HUES48 (cell line): ENCODE measurements around the gene CHAT.

Experiments used
- H3K27ac ChIP-seq: one replicate; pipeline ENCODE4 v1.7.0; 2013; ENCODE audit warnings: low read depth, low read length, inconsistent platforms
- H3K27me3 ChIP-seq: 2 replicates; pipeline ENCODE4 v1.6.1; 2013; ENCODE audit warnings: mild to moderate bottlenecking, low read length; ENCODE audit not compliant: control insufficient read depth, insufficient read depth
- H3K36me3 ChIP-seq: 2 replicates; pipeline ENCODE4 v1.6.1; 2013; ENCODE audit warnings: low read length; ENCODE audit not compliant: control insufficient read depth, insufficient read depth
- H3K4me1 ChIP-seq: 2 replicates; pipeline ENCODE4 v1.6.1; 2013; ENCODE audit warnings: mild to moderate bottlenecking, low read length; ENCODE audit not compliant: control insufficient read depth, insufficient read depth
- H3K4me3 ChIP-seq: 2 replicates; pipeline ENCODE4 v1.5.1; 2013; ENCODE audit warnings: mild to moderate bottlenecking, low read depth, low read length
- H3K9ac ChIP-seq: 2 replicates; pipeline ENCODE4 v1.6.1; 2013; ENCODE audit warnings: mild to moderate bottlenecking, low read depth, low read length, moderate library complexity
- H3K9me3 ChIP-seq: 2 replicates; pipeline ENCODE4 v1.6.1; 2013; ENCODE audit warnings: low read length; ENCODE audit not compliant: control insufficient read depth, insufficient read depth

CHAT gene

DNA sequence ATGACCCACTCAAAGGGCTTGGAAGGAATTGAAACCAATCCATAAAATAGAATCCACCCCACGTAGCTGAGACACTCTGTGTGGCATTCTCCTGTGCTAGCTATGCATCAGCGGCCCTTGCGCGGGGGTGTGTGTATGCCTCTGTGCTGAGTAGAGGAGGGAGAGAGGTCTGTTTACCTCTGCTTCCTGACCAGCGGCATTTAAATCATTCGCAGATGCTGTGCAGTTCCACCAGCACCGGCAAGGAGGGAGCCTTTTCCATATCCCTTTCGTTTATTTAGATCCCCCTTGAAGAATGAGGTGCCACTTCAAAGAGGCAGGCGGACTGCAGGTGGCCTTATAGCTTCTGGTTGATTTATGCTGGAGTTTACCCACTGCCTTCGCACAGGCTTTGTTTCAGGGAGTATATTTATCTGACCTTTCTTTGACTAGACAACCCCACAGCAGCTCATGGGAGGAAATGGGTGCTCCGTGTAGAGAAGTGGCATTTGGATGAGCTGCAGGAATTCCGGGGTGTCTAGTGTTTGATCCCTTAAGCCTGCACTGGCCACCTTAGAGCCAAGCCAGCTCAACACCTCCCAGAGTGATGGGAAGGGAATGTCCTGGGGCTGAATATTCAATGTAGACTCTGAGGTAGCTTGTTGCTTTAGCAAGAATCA, 77.0 kb downstream of the CHAT start:
- Histone ChIP-seq H3K36me3 (no peaks in the 10 kb centered on the region), H3K4me3 (peak overlapping the region; percentile 45), H3K27ac (no peak overlapping the region), H3K9me3 (peaks cover 10% of the 10 kb centered on the region; the same call in 1 of the 2 replicates), H3K4me1 (peaks cover 39% of the 10 kb centered on the region), H3K27me3 (peaks cover 88% of the 10 kb centered on the region), H3K9ac (no peak overlapping the region)

GRCh38 chr10:49691588-49691987, 77.8 kb downstream of the CHAT start:
- Histone ChIP-seq H3K9ac (no peak overlapping the region), H3K9me3 (peaks cover 10% of the 10 kb centered on the region; the same call in 1 of the 2 replicates), H3K27ac (no peak overlapping the region), H3K4me1 (peaks cover 39% of the 10 kb centered on the region), H3K36me3 (no peaks in the 10 kb centered on the region), H3K4me3 (no peak overlapping the region), H3K27me3 (peaks cover 94% of the 10 kb centered on the region)

GRCh38 chr10:49694466-49694865, 80.6 kb downstream of the CHAT start:
- Histone ChIP-seq H3K36me3 (no peaks in the 10 kb centered on the region), H3K27me3 (peaks cover 67% of the 10 kb centered on the region), H3K27ac (no peak overlapping the region), H3K9ac (no peak overlapping the region), H3K9me3 (no peaks in the 10 kb centered on the region), H3K4me3 (no peak overlapping the region), H3K4me1 (peaks cover 24% of the 10 kb centered on the region)

DNA sequence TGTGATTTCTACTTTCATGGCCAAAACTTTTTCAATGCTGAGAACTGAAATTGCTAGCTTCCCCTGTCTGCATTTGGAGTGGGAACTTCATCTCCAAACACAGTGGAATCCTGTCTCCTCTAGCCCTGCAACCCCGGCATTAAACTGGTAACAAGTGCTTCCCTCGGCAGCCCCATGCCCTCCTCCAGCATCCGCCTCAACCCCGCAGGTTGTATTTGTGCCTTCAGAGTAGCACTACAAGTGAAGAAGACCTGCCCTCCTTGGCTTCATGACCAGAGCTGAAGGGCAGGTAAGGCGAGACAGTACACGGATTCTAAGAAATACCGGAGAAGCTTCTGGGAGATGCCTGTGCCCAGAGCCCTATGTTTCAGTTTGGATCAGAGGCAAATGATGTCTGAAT, 82.5 kb downstream of the CHAT start:
- H3K4me1 ChIP-seq: peaks cover 14% of the 10 kb centered on the region
- H3K27ac ChIP-seq: no peak overlapping the region
- no peak overlapping the region for H3K9ac ChIP-seq
- H3K36me3 ChIP-seq: no peaks in the 10 kb centered on the region
- H3K9me3 ChIP-seq: no peaks in the 10 kb centered on the region
- no peak overlapping the region for H3K4me3 ChIP-seq
- H3K27me3 ChIP-seq: peaks cover 57% of the 10 kb centered on the region

GRCh38 chr10:49698679-49699078, 84.8 kb downstream of the CHAT start:
- Histone ChIP-seq H3K4me3 (no peak overlapping the region), H3K27me3 (peaks cover 34% of the 10 kb centered on the region), H3K9me3 (no peaks in the 10 kb centered on the region), H3K4me1 (peaks cover 4% of the 10 kb centered on the region; the same call in 1 of the 2 replicates), H3K9ac (no peak overlapping the region), H3K27ac (no peak overlapping the region), H3K36me3 (no peaks in the 10 kb centered on the region)

- Histone ChIP-seq H3K27me3 (peaks cover 18% of the 10 kb centered on the region; the same call in 1 of the 2 replicates), H3K4me1 (peaks cover 4% of the 10 kb centered on the region; the same call in 1 of the 2 replicates), H3K4me3 (no peak overlapping the region), H3K27ac (no peak overlapping the region), H3K36me3 (no peaks in the 10 kb centered on the region), H3K9ac (no peak overlapping the region), H3K9me3 (no peaks in the 10 kb centered on the region)
These were observed 86.4 kb downstream of the CHAT start for GRCh38 chr10:49700211-49700610.

DNA sequence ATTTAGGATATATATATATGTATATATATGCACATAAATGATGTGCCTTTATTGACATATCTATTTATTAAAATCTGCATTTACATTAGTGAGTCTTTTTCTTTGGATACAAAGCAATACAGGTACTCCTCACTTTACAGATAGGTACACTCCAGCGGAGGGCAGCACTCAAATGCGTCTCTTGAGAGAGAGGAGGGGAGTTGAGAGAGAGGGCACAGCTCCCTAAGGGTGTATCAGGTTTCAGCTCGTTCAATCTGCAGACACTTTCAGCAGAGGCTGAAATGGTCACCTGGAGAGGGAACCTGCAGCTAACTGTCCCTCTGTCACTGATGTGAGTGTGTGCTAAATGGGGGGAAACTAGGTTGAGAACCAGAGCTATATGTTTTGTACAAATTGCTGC, 87.2 kb downstream of the CHAT start:
- Histone ChIP-seq H3K27me3 (peaks cover 10% of the 10 kb centered on the region; the same call in 1 of the 2 replicates), H3K36me3 (no peaks in the 10 kb centered on the region), H3K27ac (no peak overlapping the region), H3K4me1 (peaks cover 4% of the 10 kb centered on the region; the same call in 1 of the 2 replicates), H3K4me3 (no peak overlapping the region), H3K9me3 (no peaks in the 10 kb centered on the region), H3K9ac (no peak overlapping the region)

DNA sequence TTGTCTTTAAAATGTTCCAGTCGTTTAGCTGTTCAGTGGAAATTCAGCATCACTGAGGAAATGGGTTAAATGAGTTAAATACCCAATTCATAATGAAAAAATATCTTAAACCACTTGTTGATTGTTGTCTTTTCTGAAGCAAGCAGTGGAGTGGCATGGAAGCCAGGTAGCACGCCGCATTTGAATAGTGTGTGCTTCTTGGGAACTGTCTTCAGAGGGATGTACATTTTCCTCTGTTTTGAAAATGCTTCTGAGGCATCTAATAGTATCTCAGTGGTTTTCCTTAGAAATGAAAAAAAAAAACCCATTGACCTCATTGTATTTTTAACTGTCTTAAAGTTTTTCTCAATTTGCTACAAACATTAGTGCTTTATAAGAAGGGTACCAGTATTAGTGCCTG, 93.7 kb downstream of the CHAT start:
- Histone ChIP-seq H3K27me3 (no peaks in the 10 kb centered on the region), H3K4me1 (no peaks in the 10 kb centered on the region), H3K27ac (no peak overlapping the region), H3K9ac (no peak overlapping the region), H3K9me3 (no peaks in the 10 kb centered on the region), H3K36me3 (no peaks in the 10 kb centered on the region), H3K4me3 (no peak overlapping the region)

DNA sequence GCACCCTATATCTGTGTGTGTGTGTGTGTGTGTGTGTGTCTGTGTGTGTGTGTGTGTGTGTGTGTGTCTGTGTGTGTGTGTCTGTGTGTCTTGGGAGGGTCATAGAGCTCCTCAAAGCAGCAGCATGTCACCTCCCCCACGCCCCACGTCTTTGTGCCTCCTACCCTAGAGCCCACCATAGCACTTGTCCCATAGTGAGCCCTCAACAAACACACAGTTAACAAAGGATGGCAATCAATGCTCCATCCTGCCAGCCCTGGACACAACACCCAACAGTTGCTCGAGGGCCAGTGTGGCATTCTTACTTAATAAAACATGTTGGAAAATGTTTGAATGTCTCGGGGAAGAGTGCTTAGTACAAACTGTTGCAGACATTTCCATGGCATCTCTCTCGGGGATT, 96.1 kb downstream of the CHAT start:
- Histone ChIP-seq H3K27ac (no peak overlapping the region), H3K9me3 (peaks cover 8% of the 10 kb centered on the region), H3K27me3 (no peaks in the 10 kb centered on the region), H3K9ac (no peak overlapping the region), H3K4me3 (no peak overlapping the region), H3K4me1 (no peaks in the 10 kb centered on the region), H3K36me3 (no peaks in the 10 kb centered on the region)

- H3K9ac ChIP-seq: no peak overlapping the region
- H3K27me3 ChIP-seq: no peaks in the 10 kb centered on the region
- H3K4me3 ChIP-seq: no peak overlapping the region
- no peaks in the 10 kb centered on the region for H3K4me1 ChIP-seq
- no peak overlapping the region for H3K27ac ChIP-seq
- H3K36me3 ChIP-seq: no peaks in the 10 kb centered on the region
- H3K9me3 ChIP-seq: peaks cover 12% of the 10 kb centered on the region
These were observed 97.1 kb downstream of the CHAT start for GRCh38 chr10:49710966-49711365.

- Histone ChIP-seq H3K4me1 (no peaks in the 10 kb centered on the region), H3K9ac (no peak overlapping the region), H3K36me3 (no peaks in the 10 kb centered on the region), H3K9me3 (peaks cover 12% of the 10 kb centered on the region), H3K4me3 (no peak overlapping the region), H3K27me3 (no peaks in the 10 kb centered on the region), H3K27ac (no peak overlapping the region)
These were observed 97.6 kb downstream of the CHAT start for GRCh38 chr10:49711481-49711880.
